Measurements from ENCODE around the gene FN3K.

The FN3K gene

DNA sequence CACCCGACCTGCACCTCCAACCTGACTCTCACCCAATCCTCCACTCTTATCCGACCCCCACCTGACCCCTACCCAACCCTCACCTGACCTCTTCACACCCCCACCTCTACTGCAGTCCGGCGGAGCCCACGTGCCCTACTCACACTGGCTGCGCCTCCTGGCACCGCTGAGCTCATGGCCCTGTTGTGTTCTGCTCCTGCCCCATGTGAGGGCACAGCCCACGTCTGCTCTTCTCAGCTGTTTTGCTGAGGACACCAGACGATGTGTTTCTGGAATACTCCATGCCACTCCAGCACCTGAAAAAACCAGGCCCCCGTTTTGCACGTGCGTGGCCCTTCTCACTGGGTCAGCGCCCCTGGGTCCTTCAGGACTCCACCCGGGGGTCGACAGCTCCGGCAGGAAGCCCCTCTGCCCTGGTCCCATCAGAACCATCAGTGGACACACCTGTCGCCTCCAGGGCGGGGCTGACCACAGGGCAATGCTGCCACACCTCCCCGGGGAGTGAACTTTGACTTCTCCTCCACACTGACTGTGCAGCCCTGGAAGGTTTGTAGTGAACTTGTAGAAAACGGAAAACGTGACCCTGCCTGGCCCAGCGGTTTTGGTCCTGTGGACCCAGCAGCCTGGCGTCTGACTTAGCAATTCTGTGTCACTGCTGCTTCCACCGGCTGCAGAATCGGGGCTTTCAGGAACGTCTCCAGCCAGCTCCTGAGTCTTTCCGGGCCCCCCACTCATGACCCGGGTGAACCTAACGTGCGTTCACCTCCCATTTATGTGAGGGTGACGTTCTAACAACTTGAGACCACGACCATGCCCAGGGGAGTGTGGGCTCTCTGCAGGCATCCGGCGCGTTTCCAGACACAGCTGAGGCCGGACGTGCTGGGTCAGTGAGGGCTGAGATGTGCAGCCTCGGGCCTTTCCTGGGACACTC is 31.2 kb upstream of the FN3K start:
- no peak for DNase-seq

DNA sequence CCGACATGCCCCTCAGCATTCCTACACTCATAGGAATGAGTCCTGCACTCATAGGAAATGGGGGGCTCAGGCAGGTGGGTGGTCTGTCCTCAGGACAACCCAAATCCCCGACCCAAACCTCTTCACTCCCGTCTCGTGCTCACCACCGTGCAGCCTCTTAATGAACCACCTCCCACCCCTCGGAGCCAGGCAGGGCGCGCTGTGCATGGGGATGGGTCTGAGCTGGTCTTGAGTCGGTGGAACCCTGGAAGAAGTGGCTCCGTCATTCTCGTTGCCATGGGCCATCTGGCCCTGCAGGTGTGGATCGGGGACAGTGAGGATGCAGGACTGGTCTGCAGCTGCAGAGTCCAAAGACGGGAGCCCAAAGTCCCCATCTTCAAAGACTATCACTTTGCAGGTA is 30.5 kb upstream of the FN3K start:
- DNase-seq = no peak

DNA sequence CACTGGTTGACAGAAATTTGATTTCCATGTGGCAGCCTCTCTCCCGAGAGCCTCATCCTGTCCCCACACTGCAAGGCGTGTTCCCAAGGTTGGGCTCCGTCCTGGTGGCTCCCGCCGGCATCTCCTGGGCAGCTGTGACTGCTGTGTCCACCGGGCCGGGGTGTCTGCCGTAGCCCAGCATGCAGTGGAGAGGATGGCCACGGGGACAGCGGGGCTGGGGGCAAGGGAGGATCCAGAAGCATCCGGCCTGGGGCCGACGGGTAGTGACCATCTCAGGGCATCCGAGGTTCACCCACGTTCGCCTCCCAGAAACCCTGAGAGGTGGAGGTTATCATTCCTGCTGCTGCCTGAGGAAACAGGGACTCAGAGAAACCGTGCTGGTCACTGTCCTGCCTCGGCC is 29.7 kb upstream of the FN3K start:
- DNase-seq = no peak

DNA sequence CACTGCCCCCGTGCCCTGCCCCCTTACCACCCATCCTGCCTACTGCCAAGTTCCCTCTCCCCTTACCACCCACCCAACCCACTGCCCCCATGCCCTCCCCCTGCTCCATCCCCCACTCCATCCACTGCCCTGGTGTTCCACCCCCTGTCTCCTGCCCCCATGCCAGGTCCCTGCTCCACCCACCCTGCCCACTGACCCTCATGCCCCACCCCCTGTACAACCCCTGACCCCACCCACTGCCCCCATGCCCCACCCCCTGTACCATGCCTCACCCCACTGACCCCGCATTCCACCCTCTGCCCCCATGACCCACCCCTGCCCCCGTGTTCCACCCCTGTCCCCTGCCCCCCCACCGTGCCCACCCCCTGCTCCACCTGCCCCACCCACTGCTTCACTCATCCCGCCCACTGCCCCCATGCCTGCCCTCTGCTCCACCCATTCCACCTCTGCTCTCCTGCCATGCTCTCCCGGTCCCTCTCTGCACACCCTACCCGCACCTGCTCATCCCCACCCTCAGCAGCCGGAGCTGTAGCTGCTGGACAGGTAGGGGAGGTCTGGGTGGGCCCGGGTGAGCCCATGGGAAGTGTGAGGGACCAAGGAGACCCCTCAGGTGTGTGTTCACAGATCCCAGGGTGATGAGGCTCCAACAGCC is 26.3 kb upstream of the FN3K start:
- DNase-seq = no peak

DNA sequence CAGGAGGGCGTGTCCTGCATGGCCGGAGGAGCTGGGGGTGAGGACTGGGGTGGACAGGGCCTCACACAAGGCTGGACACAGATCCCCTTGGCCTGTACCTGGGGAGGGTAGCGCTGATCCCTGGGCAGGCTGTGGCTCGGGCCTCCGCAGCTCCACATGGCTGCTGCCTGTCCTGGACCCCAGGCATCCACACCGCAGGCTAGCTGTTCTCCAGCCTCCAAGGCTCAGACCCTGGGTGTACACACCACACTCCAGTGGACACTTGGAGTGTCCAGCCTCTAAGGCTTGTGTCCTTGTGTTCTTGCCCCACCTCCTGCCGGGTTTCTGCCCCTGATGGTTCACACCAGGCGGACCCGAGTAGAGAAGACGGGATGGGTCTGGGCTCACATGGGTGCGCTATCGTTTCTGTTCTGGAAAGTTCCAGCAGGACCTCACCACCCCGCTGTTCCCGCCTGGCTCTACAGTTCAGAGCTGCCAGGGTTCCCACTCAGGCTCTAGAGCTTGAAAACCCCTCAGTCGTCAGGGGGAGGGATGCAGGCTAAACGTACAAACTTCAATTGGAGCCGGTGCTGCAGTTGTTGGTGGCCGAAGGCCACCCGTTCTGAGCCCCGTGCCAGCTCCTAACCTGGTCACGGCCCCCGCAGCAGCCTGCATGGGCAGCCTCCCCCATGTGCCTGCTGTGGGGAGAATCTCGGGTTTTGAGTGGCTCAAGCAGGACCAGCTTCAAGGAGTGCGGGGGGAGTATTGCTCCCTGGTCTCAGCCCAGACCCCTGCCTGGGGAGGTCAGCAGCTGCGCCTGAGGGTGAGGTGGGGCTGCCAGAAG is 25.5 kb upstream of the FN3K start:
- DNase-seq = no peak

DNA sequence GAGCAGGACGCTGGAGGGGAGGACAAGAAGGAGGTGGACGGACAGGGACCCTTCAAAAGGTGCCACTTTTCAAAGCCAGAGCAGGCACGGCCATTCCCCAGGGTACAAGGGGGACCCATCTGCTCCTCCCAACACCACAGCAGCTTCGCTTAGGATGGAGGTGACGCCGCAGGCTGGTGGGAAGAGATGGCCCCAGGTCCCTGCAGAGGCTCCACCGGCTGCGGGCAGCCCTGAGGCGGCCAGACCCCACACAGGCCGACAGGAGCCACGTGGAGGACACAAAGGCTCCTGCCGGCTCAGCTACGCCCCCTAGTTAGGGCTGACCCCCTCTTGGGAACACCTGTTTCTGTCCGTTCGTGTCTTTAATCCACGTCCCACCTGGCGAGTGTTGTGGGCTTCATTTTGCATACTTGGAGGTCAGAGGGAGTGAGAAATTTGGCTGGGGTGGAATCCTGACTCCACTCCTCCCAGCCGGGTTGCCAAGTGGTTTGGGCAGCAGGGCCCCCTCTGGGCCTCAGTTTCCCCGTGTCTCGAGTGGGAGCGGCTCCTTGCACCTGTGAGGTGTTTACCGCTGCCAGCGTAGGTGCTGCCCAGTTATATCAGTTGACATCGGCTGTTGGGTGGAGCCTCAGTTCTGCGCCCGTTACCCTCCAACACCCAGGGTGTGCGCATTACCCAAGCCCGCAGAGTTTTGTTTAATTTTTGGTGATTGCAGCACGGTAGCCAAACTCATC is 24.7 kb upstream of the FN3K start:
- DNase-seq = no peak

DNA sequence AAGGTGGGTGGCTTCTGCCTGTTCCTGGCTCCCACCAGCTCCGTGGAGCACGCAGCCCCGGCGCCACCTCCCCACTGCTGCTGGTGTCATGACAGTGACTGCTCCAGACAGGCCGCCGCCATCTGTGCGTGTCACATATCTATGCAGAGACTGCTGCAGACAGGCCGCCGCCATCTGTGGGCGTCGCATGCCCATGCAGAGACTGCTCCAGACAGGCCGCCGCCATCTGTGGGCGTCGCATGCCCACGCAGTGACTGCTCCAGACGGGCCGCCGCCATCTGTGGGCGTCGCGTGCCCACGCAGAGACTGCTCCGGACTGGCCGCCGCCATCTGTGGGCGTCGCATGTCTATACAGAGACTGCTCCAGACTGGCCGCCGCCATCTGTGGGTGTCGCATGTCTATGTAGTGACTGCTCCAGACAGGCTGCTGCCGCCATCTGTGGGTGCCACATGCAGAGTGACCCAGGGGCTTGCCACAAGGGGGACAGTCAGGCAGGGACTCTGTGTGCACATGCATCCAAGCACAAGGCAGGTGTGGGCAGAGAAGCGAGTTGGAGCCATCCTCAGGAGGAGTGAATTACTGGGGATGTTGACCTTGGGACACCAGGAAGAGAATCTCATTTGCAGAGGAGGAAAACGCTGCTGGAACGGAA is 22.2 kb upstream of the FN3K start:
- DNase-seq = no peak

DNA sequence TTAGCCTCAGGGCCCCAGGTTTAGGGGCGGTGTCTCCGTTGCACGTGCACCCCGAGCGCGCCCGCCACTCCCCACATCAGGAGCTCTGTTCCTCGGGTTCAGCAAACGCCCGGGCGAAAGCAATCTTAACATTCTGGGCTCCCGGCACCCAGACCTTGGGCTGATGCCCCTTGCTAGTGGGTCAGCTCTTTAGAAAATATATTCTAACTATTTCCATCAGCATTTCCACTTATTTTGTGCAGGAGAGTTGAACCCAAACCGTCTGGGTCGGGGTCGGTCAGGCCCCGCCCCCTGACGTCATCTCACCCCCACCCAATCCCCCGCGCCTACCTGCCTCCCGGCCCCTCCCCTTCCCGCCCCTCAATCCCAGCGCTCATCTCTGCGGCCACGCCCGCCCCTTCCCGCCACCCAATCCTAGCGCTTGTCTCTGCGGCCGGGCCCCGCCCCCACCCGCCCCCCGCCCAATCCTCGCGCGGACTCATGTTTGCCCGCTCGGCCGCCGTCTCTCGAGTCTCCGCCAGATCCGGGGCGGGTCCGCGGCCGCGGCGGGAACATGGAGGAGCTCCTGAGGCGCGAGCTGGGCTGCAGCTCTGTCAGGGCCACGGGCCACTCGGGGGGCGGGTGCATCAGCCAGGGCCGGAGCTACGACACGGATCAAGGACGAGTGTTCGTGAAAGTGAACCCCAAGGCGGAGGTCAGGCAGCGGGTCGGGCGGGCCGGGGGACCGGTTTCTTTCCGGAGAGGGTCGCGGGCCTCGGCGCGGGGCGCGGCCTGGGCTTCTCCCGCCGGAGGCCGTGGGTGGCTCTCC is 19.0 kb upstream of the FN3K start, which contains the start of gene FN3KRP:
TSS of gene FN3KRP (plus strand) at position 504 of the 808 bp plus-strand sequence. CDS start at position 554, 50 bp downstream.
- peak; percentile 91 to 95 for DNase-seq

DNA sequence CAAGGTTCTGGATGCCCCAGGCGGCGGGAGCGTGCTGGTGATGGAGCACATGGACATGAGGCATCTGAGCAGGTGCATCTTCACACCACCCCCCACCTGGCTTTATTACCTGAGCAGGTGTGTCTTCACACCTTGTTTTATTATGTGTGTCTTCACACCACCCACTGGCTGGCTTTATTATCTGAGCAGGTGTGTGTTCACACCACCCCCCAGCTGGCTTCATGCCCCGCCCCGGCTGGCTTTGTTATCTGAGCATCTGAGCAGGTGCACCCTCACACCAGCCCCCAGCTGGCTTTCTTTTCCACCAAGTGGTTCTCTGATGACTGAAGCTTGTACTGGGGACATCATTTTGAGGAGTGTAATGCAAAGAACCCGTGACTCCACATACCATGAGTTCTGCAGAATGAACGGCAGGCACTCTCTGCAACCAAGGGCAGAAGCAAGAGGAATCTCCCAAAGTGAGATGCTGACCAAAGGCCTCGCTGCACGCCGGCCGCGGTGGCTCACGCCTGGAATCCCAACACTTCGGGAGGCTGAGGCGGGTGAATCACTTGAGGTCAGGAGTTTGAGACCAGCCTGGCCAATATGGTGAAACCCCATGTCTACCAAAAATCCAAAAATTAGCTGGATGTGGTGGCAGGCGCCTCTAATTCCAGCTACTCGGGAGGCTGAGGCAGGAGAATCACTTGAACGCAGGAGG is 16.3 kb upstream of the FN3K start:
- no peak for DNase-seq

DNA sequence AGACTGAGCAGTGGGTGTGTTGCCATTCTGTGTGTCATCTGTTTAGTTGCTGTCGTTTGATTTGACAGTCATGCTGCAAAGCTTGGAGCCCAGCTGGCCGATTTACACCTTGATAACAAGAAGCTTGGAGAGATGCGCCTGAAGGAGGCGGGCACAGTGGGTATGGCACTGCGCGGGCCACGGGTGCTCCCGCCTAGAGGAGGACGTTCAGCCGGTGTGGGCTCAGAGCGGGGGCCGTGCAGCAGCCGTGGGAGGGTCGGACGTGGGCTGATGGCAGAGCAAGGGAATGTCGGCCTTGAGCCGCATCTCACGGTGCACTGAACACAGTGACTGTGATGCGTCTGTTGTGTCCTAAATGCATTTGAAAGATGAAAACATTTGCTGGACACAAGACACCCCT is 15.2 kb upstream of the FN3K start:
- no peak for DNase-seq

DNA sequence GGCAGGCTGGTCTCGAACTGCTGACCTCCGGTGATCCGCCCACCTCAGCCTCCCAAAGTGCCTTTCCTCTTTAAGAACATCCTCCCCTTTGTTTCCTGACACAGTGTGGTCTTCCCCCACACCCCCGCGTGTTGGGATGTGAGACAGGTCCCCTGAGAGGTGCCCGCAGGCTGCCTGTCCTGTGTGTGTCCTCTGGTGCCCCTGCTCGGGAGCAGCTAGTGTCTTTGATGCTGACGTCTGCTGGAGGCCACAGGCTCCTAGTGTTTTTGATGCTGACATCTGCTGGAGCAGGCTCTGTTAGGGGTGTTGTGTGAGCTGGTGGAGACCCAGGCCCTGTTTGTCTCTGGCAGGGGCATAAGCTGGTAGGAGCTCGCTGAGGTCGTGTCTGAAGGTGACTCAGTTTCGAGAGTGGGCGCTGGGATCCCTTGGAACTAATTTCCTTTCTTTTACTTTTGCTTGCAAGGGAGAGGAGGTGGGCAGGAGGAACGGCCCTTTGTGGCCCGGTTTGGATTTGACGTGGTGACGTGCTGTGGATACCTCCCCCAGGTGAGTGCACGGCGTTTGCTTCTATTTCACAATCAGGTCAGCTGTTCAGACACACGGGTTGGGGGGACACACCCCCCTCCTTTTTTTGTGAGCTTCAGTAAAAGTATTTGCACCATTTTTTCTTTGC is 12.9 kb upstream of the FN3K start:
- no peak for DNase-seq

DNA sequence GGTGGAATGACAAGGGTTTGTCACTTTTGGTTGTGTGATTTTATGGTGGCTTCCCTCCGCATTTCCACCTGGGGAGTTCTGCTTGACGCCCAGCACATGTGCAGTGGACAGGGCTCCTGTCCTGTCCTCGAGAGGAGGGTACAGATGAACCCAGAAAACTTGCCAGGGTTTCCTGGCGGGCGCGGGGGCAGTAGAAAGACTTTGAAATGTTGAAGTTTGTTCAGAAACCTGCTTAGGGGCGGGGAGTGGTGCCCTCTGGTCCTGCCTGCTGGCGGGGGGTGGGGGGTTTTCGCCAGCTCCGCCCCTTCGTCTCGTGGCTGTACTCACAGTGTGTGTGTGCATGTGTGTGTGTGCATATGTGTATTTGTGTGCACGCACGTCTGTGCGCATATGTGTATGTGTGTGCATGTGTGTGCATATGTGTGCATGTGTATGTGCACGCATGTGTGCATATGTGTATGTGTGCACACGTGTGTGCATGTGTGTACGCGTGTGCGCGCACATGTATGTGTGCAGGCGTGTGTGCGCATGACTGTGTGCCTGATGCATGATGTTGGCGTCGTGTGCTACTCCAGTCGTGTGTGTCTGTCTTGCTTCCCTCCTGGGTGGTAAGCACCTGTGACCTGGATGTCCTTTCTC is 12.1 kb upstream of the FN3K start:
- DNase-seq = no peak

DNA sequence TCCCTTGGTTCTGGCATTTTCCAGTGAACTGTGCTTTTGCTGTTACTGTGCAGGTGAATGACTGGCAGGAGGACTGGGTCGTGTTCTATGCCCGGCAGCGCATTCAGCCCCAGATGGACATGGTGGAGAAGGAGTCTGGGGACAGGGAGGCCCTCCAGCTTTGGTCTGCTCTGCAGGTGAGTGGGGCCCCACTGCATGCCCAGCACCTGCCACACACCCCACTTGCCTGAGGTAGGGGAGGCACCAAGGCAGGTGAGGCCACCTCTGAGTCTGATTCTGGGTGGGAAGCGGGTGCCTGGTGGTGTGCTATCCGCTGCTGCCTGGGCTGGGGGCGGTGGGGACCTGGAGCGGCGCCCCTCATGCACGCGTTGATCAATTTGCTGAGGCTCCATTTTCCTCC is 9.0 kb upstream of the FN3K start:
- no peak for DNase-seq

DNA sequence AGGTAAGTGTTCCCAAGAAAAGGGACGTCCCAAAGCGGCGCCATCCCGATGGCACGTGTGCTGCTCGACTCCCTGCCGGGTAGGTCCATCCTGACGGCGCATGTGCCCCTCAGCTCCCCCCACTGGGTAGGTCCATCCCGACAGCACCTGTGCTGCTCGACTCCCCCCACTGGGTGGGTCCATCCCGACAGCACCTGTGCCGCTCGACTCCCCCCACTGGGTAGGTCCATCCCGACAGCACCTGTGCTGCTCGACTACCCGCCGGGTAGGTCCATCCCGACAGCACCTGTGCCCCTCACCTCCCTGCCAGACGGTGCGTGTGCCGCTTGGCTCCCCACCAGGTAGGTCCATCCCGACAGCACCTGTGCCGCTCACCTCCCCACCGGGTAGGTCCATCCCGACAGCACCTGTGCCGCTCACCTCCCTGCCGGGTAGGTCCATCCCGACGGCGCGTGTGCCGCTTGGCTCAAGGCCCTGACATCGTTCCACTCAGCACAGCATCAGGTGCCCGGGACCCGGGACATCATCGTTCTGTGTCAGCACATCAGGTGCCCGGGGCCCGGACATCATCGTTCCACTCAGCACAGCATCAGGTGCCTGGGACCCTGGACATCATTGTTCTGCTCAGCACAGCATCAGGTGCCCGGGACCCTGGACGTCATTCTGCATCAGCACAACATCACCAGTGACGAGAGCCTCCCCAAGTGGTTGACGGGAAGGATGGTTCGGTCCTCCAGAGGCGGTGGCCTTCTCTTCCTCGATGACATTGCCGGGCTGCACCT is 5.7 kb upstream of the FN3K start:
- no peak for DNase-seq

DNA sequence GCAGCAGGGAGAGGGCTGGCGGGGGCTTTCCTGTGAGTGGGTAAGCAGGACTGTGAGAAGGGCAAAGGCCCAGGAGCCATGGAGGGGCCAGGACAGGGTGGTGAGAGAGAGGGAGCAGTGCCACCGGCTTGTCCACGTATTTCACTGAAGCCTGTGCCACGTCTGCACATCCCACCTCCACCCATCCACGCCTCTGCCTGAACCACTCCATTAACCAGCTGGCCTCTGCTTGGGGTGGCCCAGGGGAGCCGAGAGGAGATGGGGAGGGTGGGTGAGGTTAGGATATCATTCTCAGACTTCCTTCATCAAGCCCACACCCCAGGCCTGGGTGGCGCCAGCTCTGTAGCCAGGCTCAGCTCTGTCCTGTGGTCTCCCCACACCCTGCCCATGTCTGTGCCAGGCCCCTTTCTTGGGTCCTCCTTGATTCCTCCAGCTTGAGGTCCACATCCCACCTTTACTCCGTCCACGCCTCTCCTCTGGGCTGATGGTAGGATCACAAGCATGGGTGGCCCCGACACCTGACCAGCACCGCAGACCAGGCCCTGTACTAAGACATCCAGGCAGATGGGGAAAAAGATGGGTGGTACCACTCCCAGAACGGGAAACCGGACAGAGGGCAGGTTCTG is 3.2 kb upstream of the FN3K start:
- no peak for DNase-seq

DNA sequence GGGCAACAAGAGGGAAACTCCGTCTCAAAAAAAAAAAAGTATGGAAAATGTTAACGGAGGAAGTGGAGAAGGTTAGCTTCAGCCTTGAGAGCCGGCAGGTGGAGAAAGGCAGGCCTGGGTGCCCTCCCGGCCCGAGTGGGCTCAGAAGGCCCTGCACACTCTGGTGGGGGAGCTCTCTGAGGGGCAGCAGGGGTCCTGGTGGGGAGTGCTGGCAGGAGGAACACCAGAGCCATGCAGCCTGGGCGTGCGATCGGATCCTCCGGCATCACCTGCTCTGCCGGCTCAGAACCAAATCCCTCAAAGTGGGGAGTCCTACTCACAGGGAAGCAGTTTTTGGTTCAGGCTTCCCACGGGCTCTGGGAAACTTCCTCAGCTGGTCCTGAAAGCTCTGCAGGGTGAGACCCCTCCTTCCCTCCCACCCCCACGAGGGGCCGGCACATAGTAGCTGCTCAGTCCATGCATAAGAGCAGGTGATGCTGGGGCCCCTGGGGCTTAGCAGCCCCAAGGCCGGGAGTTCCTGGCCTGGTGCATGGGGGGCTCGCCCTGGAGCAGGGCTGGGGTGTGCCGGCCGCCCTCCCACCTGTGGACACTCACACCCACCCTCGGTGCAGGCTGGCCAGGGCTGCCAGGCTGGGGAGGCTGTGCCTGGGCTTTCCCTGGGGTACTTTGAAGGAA is 1.2 kb downstream of the FN3K start:
- DNase-seq = no peak

Data from stimulated activated CD4-positive, alpha-beta T cell treated with anti-CD3 and anti-CD28 coated beads, Interleukin-4, amount 100 ng/mL, for 4 hours (primary cell).